ENCODE measurements around the gene ALOXE3.

Gene ALOXE3

DNA sequence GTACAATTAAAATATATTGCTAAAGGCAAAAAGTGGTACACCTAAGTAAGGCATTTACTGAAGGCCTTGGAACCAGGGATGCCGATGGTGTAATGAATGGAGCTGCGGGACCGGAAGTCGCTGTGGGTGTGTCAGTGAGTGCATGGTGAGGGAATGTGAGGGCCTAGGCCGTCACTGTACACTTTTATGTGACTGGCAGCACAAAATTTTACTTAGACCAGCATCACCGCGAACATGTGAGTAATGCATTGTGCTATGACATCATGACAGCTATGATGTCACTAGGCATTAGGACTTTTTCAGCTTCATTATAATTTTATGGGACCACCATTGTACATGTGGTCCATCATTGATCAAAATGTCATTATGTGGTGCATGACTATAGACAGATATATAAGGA is 64.7 kb downstream of the ALOXE3 start:
- H3K27ac ChIP-seq = no peak overlapping the region
- H3K4me3 ChIP-seq = no peak overlapping the region
- no peak for DNase-seq (ENCODE audit: low spot score)
- TF ChIP-seq, protein P1, sequence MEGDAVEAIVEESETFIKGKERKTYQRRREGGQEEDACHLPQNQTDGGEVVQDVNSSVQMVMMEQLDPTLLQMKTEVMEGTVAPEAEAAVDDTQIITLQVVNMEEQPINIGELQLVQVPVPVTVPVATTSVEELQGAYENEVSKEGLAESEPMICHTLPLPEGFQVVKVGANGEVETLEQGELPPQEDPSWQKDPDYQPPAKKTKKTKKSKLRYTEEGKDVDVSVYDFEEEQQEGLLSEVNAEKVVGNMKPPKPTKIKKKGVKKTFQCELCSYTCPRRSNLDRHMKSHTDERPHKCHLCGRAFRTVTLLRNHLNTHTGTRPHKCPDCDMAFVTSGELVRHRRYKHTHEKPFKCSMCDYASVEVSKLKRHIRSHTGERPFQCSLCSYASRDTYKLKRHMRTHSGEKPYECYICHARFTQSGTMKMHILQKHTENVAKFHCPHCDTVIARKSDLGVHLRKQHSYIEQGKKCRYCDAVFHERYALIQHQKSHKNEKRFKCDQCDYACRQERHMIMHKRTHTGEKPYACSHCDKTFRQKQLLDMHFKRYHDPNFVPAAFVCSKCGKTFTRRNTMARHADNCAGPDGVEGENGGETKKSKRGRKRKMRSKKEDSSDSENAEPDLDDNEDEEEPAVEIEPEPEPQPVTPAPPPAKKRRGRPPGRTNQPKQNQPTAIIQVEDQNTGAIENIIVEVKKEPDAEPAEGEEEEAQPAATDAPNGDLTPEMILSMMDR (IDR thresholded peaks at IDR 0.05) = no peak

DNA sequence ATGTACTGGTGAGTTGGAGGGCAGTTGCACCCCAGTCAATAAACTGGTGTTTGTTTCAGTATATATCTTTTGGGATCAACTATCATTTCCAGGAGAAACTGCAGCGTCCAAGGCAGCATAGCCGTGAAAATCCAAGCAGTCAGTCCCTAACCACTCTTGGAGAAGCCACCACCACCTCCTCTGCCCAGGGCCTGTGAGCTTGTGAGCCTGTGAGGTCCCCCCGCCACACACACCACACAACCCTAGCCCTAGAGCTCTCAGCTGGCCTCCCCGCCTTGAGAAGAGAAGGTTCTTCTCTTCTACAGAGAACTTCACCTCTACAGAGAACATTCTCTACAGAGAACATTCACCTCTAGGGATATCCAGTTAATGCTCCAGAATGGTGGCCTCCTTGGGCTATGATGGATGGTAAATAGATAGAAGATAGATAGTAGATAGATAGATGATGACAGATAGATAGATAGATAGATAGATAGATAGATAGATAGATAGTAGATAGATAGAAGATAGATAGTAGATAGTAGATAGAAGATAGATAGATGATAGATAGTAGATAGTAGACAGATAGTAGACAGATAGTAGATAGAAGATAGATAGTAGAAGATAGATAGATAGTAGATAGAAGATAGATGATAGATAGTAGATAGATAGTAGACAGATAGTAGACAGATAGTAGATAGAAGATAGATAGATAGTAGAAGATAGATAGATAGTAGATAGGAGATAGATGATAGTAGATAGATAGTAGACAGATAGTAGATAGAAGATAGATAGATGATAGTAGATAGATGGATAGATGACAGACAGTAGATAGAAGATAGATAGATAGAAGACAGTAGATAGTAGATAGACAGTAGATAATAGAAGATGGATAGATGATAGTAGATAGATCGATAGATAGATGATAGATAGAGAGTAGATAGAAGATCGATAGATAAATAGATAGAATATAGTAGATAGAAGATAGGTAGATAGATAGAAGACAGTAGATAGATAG is 65.8 kb downstream of the ALOXE3 start:
- Histone ChIP-seq H3K4me3 (no peak overlapping the region), H3K27ac (no peak overlapping the region)
- no peak for DNase-seq (ENCODE audit: low spot score)
- TF ChIP-seq, protein P1 (IDR thresholded peaks at IDR 0.05) = no peak

DNA sequence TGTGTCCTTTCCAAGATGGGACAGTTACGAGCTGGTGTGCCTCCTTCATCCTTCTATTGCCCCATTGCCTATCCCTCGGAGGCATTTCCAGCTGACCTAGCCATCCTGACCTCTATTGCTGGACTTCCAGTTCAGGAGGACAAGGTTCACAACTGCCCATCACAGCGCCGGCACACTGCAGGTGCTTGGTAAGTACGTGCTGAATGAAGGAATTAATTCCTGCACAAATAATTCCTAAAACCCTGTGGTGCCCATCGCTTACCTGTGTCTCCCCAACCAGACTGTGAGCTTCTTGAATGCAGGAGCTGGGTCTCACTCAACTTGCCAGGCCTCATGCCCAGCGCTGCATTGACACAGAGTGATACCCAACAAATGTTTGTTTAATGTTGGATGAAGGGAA is 66.5 kb downstream of the ALOXE3 start:
- no peak overlapping the region for H3K4me3 ChIP-seq
- no peak overlapping the region for H3K27ac ChIP-seq
- DNase-seq (ENCODE audit: low spot score) = no peak
- TF ChIP-seq, protein P1 (IDR thresholded peaks at IDR 0.05) = no peak

DNA sequence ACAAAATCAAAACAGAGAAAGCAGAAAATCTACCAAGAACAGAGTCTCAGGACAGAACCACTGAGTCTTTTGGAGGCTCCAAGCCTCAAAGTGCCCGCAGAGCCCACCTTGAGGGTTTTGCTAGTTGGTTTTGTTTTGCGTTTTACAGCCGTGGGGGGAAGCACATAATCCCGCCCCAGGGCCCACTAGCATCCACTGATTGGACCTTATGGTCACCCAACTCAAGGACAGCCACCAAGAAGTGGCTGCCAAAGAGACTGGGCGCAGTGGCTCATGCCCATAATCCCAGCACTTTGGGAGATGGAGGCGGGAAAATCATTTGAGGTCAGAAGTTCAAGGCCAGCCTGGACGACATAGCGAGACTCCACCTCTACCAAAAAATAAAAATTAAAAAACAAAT is 69.6 kb downstream of the ALOXE3 start:
- Histone ChIP-seq H3K27ac (no peak overlapping the region), H3K4me3 (no peak overlapping the region)
- DNase-seq (ENCODE audit: low spot score) = no peak
- TF ChIP-seq, protein P1 (IDR thresholded peaks at IDR 0.05) = no peak

DNA sequence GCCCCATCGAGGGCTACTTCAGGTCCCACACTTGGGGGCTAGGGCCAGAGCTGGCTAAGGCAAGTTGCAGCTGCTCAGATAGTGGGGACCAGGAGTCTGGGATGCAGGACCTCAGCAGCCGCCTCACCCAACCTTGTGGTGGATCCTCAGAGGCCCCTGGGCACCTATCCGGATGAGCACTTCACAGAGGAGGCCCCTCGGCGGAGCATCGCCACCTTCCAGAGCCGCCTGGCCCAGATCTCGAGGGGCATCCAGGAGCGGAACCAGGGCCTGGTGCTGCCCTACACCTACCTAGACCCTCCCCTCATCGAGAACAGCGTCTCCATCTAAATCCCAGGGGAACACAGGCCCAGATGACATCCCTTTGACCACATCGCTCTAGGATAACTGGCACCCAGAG is 70.1 kb downstream of the ALOXE3 start:
- H3K27ac ChIP-seq = no peak overlapping the region
- TF ChIP-seq, protein P1 (IDR thresholded peaks at IDR 0.05) = no peak
- DNase-seq (ENCODE audit: low spot score) = no peak

DNA sequence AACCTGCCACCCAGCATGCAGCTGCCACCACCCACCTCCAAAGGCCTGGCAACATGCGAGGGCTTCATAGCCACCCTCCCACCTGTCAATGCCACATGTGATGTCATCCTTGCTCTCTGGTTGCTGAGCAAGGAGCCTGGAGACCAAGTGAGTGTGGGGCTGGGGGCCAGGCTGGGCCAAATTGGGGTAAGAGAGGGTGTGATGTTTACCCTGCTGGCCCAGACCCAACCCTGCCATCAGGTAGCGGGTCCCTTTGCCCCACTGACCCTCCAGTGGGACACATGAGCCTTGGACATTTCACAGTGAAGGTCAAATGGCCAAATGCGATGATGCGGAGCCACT is 70.6 kb downstream of the ALOXE3 start:
- TF ChIP-seq, protein P1 (IDR thresholded peaks at IDR 0.05) = no peak
- DNase-seq (ENCODE audit: low spot score) = no peak
- H3K27ac ChIP-seq = no peak overlapping the region
- H3K4me3 ChIP-seq = no peak overlapping the region

More for the DNA sequence above, 70.1 kb downstream of the ALOXE3 start:
- H3K4me3 ChIP-seq = no peak overlapping the region

All from coronary artery (tissue), 2 donors.